Renal cortex interstitium (tissue), 15 donors: Measurements from ENCODE around the gene RHOXF2. TPM values are rescaled to one million over a fixed set of nuclear protein-coding genes. Genes with fewer than 3 reads are reported as not detected.
"Not testable (repeated sequence)": the region's sequence is repeated elsewhere in the genome, so short reads cannot be mapped to it uniquely, and the experiment has no call there.

ENCODE experiments used
- DNase-seq, 11 donors: peaks; one replicate each; pipeline ENCODE4 v3.0.0-alpha.2; 2013; ENCODE audit warnings: low read depth in 9 of 11, low spot score in 4 of 11; ENCODE audit errors: extremely low read depth in 1 of 11
- long read RNA-seq, 16 experiments: transcript quantifications; one replicate each; lab custom pipeline, GENCODE V29; 2026
- polyA plus RNA-seq, 3 donors: library from polyadenylated mRNA; unstranded; fragments of 120-200 nt; gene quantifications; one replicate each; pipeline ENCODE4 v1.2.1, GENCODE V29; 2013; ENCODE audit not compliant: insufficient read length in 3 of 3

The RHOXF2 gene, protein sequence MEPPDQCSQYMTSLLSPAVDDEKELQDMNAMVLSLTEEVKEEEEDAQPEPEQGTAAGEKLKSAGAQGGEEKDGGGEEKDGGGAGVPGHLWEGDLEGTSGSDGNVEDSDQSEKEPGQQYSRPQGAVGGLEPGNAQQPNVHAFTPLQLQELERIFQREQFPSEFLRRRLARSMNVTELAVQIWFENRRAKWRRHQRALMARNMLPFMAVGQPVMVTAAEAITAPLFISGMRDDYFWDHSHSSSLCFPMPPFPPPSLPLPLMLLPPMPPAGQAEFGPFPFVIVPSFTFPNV
- under 1 TPM in 2 of 3 donors, not detected in 1; 0.06 to 0.18 TPM for polyA plus RNA-seq
- long read RNA-seq, donor 1, result 0 reads
- long read RNA-seq, donor 2, result 0 reads
- long read RNA-seq, donor 3, result 0 reads
- long read RNA-seq, donor 4, result 0 reads
- long read RNA-seq, donor 5, result 0 reads
- long read RNA-seq, donor 6, result 0 reads
- long read RNA-seq, donor 7, result 0 reads
- long read RNA-seq, donor 8, result 0 reads
- long read RNA-seq, donor 9, partial matches to known transcripts, result 0 of 1 reads
- long read RNA-seq, donor 9, other reads (novel, unspliced or antisense), result 0 of 1 reads
- long read RNA-seq, donor 10, result 0 reads
- long read RNA-seq, donor 11, result 0 reads
- long read RNA-seq, donor 12, result 0 reads
- long read RNA-seq, donor 13, result 0 reads
- long read RNA-seq, donor 14, partial matches to known transcripts, result 0 of 1 reads
- long read RNA-seq, donor 14, other reads (novel, unspliced or antisense), result 0 of 1 reads
- long read RNA-seq, donor 15, result 0 reads
- long read RNA-seq, donor 16, result 0 reads

DNA sequence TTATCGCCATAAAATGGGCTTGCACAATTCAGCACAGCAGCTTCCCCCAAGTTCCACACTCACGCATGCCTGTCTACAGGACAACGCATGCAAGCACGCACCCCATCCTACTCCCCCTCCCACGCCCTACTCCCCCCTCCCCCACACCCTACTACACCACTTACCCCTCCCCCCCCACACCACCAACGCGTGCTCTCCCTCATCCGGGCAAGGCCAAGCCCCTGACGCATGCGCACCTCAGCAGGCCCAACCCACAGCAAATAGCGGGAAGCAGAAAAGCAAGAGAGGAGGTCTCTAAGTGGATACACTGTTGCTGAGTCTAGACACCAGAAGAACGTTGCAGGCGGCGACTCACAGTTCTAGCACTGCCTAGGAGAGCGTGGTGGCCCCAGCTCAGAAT is at the start of gene RHOXF2:
Gene RHOXF2 (plus strand): TSS at position 301 of the 400 bp plus-strand sequence. CDS start 138 bp downstream, outside the sequence.
- not testable (repeated sequence) for DNase-seq

DNA sequence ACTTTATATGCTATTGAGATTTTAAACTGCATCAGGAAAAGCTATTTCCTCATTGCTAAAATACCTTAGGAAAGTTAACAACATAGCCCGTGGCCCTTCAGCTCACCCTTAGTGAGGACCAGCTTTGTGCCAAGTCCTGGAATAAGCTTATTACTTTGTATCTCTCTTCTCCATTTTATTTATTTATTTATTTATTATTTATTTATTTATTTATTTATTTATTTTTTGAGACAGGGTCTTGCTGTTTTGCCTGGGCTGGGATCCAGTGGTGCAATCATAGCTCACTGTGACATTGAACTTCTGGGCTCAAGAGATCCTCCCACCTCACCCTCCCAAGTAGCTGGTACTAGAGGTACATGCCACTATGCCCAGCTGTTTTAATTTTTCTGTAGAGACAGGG is 49.0 kb upstream of the RHOXF2 start:
- DNase-seq, result no peak

DNA sequence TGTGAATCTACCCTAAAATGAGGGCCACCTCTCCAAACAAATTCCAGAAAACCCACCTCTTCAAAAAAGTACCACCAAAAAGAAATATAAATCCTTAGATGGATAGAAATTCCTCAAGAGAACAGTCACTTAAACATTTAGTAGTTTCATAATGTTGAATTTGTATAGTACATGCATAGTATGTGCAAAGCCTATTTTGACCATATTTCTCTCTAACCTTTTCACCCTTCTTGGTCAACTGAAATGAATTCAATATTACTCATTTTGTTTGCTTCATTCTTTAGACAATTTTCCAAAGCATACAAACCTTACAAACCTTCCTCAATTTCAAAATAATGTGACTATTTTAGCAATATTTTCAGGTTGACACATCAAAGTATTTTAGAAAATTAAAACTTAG is 46.8 kb upstream of the RHOXF2 start:
- DNase-seq, result no peak

DNA sequence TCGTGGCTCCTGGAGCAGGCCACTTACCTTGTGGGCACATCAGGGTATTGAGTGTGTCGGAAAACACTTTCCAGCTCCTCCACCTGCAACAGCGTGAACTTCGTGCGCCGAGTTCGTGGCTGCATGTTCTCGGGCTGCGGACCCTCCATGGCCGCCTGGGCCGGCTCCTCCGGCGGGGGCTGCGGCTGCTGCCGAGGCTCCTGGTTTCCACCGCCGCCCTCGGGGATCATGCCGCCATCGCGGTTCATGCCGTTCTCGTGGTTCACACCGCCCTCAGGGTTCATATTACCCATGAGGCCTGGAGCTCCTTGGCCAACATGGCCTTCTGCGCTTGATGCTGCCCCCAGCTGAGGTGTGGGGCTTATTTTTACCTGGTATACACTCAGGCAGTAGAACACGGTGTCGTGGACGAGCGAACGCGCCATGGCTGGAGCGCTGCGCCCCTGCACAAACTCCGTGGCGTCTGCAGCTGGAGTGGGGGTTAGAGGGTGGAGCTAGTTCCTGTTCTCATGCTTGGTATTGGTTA is 42.9 kb upstream of the RHOXF2 start, which contains the start of gene RHOXF1:
Gene RHOXF1 (minus strand): TSS at position 476 of the 526 bp plus-strand sequence. CDS start 51 bp downstream, at position 425.
- no peak for DNase-seq

DNA sequence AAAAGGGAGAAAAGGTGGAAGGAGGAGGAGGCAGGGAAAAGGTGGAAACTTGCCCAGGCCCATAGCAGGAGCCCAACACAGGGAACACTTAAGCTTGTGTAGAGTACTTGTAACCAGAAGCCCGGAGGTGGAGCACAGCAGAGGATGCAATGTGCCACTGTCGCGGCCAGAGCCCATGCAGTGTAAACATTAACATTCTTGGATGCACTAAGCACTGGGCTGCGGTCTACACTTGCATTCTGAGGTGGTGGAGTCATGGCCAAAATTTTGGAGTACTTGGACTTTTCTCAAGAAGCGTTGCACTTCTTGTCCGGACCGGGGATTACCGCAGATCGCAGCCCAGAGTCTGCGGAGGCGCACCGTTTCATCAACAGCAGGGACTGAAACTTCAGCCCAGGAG is 38.2 kb upstream of the RHOXF2 start:
- no peak for DNase-seq

DNA sequence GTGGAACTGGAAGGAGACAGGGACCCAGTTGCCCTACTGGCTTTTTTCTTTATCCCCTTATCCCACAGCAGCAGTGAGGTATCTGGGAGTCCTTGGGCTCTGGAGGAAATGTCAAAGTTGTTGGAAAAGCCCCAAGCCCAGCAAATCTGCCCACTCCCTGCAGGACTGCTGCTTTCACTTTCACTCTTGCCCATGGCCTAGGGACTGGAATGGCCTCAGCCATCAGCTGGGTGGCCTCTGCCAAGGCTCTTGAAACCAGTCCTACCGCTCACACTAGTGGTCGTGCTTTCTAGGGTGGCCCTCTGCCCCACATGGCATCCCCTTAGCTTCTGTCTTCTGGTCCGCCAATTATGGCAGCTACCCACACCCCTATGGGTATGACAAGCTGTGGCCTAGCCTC is 33.0 kb upstream of the RHOXF2 start:
- no peak for DNase-seq

DNA sequence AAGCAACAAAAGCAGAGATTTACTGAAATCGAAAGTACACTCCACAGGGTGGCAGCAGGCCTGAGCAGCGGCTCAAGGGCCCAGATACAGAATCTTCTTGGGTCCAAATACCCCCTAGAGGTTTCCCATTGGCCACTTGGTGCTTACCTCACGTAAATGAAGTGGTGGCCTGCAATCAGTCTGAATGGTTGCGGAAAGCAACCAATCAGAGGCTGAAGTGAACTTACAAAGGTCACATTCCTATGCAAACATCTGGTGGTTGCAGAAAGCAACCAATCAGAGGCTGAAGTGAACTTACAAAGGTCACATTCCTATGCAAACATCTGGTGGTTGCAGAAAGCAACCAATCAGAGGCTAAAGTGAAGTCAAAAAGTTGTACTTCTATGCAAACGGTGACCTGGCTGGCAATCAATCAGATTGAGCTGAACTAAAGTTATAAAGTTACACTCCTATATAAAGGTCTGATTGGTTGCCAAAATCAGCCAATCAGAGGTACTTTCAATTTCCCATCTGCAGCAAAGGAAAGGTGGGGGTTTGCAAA is 30.0 kb upstream of the RHOXF2 start:
- not testable (repeated sequence) for DNase-seq

DNA sequence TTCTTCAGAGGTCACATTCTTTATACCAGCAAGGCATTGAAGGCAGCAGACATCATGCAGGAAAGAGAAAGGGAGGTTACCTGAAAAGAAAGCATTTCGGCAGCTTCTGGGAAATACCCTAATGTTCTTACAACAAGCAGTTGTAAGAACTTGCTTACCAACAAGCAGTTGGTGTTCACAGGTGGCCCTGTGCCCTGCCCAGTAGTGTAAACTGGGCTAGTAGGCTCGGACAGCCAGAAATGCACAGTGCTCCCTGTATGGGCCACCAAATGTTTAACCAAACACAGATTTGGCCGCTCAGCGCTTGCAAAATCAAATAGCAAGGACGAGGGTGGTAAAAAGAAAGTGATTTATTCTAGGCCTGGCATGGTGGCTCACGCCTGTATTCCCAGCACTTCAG is 22.3 kb upstream of the RHOXF2 start:
- no peak for DNase-seq

DNA sequence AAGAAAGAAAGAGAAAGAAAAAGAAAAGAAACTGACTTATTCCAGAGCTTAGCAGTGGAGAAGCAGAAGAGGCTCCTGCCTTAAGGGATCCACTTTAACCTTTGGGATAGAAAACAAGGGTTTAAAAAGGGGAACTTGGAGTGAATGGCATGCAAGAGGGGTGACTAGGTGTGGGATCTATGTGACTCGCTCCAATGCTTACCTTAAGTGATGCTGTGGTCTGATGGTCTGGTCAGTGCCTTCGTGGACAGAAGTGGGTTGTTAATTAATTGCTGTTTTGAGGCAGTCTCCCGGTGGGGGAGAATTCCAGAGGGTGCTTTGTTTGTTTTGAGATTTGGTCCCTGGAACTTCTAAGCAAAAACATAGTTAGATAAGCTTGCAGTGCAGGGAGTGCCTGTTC is 21.6 kb upstream of the RHOXF2 start:
- no peak for DNase-seq

DNA sequence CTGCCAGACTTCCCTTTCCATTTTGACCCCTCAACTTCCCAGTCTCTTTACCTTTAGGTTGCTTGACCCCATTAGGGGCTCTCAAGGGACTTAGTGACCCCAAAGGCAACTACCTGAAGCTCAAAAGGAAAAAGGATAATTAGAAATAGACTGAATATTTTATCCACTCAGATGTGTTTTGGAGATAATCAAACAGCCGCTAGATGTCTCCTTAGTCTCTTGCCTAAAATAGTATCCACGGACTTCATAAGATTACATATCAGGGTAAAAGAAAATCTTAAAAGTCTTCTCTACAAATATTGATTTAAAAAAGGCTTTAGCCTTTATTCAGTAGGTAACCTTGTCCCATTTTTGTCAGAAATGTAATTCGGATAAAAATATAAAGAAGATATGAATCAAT is 21.0 kb upstream of the RHOXF2 start:
- DNase-seq, result no peak

DNA sequence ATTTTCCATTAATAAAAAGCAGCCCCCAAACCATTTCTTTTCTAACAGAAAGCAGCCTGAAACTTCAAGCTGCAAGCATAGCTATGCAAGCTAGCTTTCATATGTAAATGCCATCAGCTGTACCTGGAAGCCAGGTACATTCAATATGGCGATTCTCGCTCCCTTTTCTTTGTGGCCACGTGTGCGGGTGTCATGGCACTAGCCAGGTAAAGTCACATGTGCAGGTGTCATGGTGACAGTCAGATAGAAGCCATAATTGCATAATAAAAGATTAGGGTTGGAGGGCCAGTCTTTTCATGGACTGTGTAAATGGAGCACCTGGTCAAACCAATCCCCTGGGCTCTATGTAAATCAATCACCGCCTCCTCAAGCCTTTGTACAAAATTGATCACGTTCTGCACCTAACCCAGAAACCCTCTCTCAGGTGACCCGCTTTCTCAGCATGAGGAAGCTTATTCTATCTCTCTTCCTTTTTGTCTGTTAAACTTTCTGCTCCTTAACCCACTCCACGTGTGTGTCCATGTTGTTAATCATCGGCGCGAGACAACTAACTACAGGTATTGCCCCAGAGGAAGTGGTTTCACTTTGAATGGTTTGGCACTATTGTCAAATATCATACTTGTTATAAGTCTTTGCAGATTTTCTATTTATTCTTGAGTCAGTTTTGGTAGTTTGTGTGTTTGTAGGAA is 18.0 kb upstream of the RHOXF2 start:
- no peak for DNase-seq

DNA sequence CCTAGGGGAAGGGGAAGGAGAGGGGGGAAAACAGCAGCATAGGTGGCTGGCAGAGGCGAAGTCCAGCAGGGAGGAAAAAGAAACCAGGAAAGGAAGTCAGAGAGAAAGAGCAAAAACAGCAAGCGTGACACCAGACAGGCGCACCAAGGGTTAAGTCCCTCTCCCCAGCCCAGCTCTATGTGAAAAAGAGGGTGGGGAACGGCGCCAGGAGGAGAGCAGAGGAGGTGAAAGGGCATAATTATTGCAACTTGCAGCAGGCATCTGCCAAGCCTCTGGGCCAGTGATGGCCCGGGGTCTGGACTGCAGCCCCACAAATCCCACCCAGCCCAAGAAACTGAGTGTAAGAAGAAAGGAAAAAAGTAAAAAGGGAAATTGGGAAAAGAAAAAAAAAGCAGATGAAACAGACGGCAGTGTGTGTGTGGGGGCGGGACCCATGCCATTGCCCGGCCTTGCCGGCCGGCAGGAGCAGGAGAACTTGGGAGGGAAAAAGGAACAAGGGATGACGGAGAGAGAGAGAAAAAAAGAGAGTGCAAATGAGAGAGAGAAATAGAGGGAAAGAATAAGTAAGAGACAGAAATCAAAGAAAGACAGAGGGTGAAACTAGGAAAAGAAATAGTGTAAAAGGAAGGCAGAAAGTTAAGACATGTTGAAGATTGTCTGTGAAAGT is 14.1 kb upstream of the RHOXF2 start:
- DNase-seq, result peak in 2 of 11 donors; percentile 1 to 3

DNA sequence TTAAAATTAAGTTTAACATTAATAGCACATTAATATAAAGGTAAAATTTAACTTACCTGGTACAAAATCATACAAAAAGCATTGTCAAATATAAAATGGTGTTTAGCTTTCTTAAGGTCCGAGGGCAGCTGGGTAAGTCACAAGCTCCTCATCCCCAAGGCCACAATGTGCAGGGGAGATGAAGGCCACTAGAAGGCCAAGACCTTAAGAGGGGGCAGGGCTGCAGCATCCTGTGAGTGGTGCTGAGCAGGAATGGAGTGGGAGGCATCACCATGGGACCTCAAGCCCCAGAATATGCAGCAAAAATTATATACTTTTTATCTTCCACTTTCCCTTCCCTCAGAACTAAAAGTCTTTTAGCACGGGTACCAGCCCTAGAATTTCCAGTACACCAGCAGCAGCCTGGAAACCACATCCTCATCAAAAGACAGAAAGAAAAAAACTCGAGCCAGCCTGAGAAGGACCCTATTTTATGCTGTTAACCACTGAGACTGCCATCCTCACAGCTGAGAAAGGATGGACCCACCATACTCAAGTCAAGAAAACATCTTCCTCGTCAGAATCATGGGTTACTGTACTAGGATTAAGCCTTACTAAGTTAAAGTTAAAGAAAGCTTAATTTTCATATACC is 13.0 kb upstream of the RHOXF2 start:
- no peak for DNase-seq

DNA sequence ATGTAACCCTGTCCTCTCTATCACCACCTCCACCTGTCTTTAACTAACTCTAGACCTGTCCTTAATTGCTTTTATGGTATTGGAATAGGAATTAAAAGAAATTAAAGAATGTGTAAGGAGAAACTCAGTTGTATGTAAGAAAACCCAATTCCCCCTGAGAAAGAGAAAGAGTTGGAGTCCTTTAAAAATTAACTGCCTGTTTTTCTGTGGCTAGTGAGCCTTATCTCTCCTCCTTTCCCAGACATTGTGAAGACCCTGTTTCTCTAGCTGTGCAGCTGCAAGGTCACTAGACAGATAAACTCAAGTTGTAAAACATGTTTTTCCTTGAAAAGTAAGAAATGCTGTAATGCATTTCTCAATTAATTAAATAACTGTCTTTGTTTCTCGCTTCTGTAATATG is 12.1 kb upstream of the RHOXF2 start:
- DNase-seq, result not testable (repeated sequence)

DNA sequence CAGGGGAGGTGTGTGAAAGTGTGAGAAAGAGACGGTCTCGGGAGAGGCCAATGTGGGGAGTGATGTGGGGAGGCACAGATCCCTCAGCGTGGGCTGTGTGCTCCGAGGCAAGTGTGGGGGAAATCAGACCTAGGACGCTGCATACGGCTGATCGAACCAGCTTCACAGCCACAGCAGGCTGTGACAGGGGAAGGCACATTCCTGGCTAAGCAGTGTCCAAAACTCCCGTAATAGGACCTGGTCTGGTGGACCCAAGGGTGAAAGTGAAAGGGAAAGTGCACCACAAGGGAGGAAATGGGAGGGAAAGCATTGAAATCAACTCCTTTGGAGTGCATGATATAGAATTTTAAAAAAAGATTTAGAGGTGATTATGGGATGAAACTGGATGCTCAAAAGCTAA is 10.9 kb upstream of the RHOXF2 start:
- no peak for DNase-seq

DNA sequence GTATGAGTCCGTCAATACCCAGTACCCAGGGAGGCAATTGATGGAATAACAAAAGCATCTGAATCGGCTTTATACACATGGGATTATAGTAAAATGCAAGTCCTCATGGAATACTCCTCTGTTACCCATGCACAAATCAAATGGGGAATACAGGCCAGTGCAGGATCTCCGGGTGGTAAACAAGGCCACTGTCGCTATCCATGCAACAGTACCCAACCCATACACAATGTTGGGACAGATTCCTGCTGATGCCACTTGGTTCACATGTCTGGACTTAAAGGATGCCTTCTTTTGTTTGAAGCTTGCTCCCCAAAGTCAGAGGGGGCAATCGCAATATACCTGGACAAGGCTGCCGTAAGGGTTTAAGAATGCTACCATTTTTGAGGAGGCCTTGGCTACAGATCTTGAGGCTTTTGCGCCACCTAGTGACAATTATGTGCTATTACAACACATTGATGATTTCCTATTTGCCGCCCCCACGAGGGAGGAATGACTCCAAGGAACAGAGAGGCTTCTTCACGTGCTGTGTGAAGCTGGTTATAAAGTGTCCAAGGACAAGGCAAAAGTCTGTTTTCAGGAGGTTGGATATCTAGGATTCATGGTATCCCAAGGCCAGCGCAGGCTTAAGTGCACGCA is 8.2 kb upstream of the RHOXF2 start:
- DNase-seq, result not testable (repeated sequence)

DNA sequence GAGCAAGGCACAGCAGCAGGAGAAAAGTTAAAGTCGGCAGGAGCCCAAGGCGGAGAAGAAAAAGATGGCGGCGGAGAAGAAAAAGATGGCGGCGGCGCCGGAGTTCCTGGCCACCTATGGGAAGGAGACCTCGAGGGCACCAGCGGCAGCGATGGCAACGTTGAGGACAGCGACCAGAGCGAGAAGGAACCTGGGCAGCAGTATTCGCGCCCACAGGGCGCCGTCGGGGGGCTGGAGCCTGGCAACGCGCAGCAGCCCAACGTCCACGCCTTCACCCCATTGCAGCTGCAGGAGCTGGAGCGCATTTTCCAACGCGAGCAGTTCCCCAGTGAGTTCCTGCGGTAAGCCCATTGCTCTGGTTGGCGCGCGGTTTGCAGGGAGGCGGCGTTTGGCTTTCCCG is 673 bp downstream of the RHOXF2 start:
- DNase-seq, result not testable (repeated sequence)

DNA sequence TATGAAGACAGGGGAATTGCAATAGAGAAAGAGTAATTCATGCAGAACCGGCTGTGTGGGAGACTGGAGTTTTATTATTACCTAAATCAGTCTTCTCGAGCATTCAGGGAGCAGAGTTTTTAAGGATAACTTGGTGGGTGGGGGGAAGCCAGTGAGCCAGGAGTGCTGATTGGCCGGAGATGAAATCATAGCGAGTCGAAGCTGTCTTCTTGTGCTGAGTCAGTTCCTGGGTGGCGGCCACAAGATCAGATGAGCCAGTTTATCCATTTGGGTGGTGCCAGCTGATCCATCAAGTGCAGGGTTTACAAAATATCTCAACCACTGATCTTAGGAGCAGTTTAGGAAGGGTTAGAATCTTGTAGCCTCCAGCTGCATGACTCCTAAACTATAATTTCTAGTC is 34.8 kb downstream of the RHOXF2 start:
- DNase-seq, result not testable (repeated sequence)
